DOHH2 (cell line): Measurements from ENCODE around the gene WDR35.

ENCODE experiments used
- EZH2phosphoT487 ChIP-seq: fragments of 200-600 bp; sonication (generic); IDR thresholded peaks from 2 replicates; pipeline ENCODE4 v1.6.1; 2017; ENCODE audit warnings: borderline replicate concordance, mild to moderate bottlenecking, antibody characterized with exemption, low read length, moderate library complexity, mixed read lengths
- TF ChIP-seq, protein P1 (sequence below): fragments of 200-600 bp; sonication (generic); IDR thresholded peaks from one replicate; pipeline ENCODE4 v1.5.1; 2014; ENCODE audit warnings: antibody characterized with exemption, mild to moderate bottlenecking, low read depth, low read length; ENCODE audit not compliant: poor library complexity, severe bottlenecking

DNA sequence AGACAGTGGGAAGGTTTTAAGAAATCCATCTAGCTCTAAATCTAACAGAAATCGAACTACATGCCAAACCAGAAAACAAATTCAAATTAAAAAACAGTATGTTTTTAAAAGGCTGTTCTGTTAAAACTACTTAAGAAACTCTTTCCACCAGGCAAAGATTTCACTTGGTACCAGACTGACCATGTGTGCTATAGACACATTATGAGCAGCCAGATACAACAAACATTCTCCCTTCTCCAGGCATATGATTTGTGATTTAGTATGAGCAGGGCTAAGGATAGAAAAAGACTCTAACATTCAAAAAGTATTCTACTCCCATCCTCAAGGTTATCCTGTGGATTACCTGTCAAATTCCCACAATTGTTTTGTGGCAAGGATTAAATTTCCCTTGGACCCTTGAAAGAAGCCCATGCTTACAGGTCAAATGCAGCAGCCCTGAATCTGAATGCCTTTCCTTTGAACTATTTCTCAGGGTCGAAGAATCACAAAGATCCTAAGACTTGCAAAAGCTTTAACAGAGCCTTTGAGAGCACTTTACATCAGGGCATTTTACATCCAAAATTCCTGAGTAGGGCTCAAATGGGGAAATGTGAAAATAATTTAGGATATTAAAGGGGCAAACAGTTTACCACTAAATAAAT is 45.6 kb downstream of the WDR35 start:
- TF ChIP-seq, protein P1, sequence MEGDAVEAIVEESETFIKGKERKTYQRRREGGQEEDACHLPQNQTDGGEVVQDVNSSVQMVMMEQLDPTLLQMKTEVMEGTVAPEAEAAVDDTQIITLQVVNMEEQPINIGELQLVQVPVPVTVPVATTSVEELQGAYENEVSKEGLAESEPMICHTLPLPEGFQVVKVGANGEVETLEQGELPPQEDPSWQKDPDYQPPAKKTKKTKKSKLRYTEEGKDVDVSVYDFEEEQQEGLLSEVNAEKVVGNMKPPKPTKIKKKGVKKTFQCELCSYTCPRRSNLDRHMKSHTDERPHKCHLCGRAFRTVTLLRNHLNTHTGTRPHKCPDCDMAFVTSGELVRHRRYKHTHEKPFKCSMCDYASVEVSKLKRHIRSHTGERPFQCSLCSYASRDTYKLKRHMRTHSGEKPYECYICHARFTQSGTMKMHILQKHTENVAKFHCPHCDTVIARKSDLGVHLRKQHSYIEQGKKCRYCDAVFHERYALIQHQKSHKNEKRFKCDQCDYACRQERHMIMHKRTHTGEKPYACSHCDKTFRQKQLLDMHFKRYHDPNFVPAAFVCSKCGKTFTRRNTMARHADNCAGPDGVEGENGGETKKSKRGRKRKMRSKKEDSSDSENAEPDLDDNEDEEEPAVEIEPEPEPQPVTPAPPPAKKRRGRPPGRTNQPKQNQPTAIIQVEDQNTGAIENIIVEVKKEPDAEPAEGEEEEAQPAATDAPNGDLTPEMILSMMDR = no peak
- TF ChIP-seq EZH2phosphoT487 = no peak
